Breast epithelium (tissue), 4 donors: Measurements from ENCODE around the gene PAK6. TPM values are rescaled to one million over a fixed set of nuclear protein-coding genes. Genes with fewer than 3 reads are reported as not detected.

Experiments used
- DNase-seq, 2 donors: peaks; one replicate each; pipeline ENCODE4 v3.0.0-alpha.2; 2019; ENCODE audit warnings: low spot score in 2 of 2
- H3K27ac ChIP-seq, 2 donors: fragments of 200-600 bp; sonication (generic) in 1 of 2; one replicate each; pipeline ENCODE4 v1.5.1; 2016 to 2019; ENCODE audit warnings: mild to moderate bottlenecking in 1 of 2
- H3K27me3 ChIP-seq, 2 donors: fragments of 200-600 bp; sonication (generic) in 1 of 2; one replicate each; pipeline versions ENCODE4 v1.5.1 to v1.6.0; 2017 to 2019; ENCODE audit warnings: control low read depth in 1 of 2, mild to moderate bottlenecking in 1 of 2
- H3K36me3 ChIP-seq: fragments of 200-600 bp; one replicate; pipeline ENCODE4 v1.5.1; 2019
- H3K4me1 ChIP-seq, 2 donors: fragments of 200-600 bp; sonication (generic); one replicate each; pipeline ENCODE4 v1.5.1; 2016 to 2019; ENCODE audit warnings: control low read depth in 1 of 2
- H3K4me3 ChIP-seq, 3 donors: fragments of 200-600 bp; sonication (generic); 1 replicate in 2 of 3; 2 replicates in 1 of 3; pipeline ENCODE4 v1.5.1; 2016 to 2019; ENCODE audit warnings: mild to moderate bottlenecking in 3 of 3, moderate library complexity in 2 of 3
- H3K9me3 ChIP-seq, 2 donors: fragments of 200-600 bp; sonication (generic) in 1 of 2; one replicate each; pipeline ENCODE4 v1.5.1; 2016 to 2019; ENCODE audit warnings: control low read depth in 1 of 2
- POLR2A ChIP-seq: fragments of 450-650 bp; IDR thresholded peaks from one replicate; pipeline ENCODE4 v1.6.1; 2016; ENCODE audit warnings: antibody characterized with exemption, mild to moderate bottlenecking, moderate library complexity
- POLR2AphosphoS5 ChIP-seq, 3 donors: sonication (generic); formaldehyde crosslinking; IDR thresholded peaks; one replicate each; pipeline ENCODE4 v1.6.1; 2017; ENCODE audit warnings: antibody characterized with exemption in 3 of 3
- intact Hi-C: fragments of 100-400 bp; cut with DNase I; formaldehyde crosslinking; loops from one replicate; pipeline ENCODE4 v1.15.1; 2023; ENCODE audit warnings: low total_unique reads
- total RNA-seq, 3 donors: library from RNA; depleted of rRNA; stranded (reverse); fragments of >200 nt; gene quantifications; one replicate each; pipeline ENCODE4 v1.1.0, GENCODE V29; 2016
- TF ChIP-seq, protein P1 (sequence below), 3 donors: fragments of 450-650 bp; IDR thresholded peaks; one replicate each; pipeline ENCODE4 v1.5.1; 2016 to 2017; ENCODE audit warnings: antibody characterized with exemption in 3 of 3, mild to moderate bottlenecking in 3 of 3, moderate library complexity in 3 of 3

PAK6 gene
- total RNA-seq, 3 donors from 2014 or later = 0.80 to 11.0 (median 9.5) TPM

DNA sequence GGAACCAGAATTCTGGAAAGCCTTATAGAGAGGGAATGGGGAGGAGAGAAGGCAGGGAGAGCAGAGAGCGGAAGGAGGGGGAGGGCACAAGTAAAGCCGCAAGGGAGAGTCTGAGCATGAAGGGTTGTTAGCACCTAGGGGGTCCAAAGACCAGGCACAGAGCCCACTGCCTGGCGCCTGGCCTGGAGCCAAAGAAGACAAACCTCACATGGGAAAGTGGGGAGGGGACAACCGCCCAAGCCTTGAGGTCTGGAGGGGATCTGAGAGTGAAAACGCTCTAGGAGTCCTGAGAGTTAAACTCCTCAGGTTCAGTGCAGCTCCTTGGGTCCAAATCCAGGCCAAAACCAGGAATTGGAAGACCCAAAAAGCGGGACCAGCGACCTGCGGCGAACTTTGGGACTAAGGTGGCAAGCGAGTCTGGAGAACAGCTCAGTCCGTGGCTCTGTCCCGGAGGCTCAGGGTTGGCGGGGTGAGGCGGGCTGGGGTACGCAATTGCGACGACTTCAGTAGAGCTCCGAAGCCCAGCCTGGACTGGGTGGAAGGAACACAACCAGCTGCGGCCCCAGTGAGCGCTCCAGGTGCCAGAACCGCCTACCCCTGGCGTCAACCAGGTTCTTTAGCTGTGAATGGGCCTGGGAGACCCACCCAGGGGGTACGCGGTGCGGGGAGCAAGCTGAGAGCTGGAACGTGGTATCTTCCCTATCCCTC is 83.8 kb downstream of the PAK6 start:
- H3K4me1 ChIP-seq = peaks cover 4 to 5% of the 10 kb centered on the region in 2 donors
- intact Hi-C loops = no loop called here
- peak overlapping the region; percentile 37 to 94 (median 81) for H3K4me3 ChIP-seq
- TF ChIP-seq POLR2A (no peak), POLR2AphosphoS5 (IDR thresholded peaks at IDR 0.05) (no peak)
- TF ChIP-seq, protein P1, sequence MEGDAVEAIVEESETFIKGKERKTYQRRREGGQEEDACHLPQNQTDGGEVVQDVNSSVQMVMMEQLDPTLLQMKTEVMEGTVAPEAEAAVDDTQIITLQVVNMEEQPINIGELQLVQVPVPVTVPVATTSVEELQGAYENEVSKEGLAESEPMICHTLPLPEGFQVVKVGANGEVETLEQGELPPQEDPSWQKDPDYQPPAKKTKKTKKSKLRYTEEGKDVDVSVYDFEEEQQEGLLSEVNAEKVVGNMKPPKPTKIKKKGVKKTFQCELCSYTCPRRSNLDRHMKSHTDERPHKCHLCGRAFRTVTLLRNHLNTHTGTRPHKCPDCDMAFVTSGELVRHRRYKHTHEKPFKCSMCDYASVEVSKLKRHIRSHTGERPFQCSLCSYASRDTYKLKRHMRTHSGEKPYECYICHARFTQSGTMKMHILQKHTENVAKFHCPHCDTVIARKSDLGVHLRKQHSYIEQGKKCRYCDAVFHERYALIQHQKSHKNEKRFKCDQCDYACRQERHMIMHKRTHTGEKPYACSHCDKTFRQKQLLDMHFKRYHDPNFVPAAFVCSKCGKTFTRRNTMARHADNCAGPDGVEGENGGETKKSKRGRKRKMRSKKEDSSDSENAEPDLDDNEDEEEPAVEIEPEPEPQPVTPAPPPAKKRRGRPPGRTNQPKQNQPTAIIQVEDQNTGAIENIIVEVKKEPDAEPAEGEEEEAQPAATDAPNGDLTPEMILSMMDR (IDR thresholded peaks at IDR 0.05) = no peak
- no peak for DNase-seq
- H3K27me3 ChIP-seq = no peaks in the 10 kb centered on the region
- peak overlapping the region; percentile 79 to 81 for H3K27ac ChIP-seq
- H3K9me3 ChIP-seq = no peaks in the 10 kb centered on the region
- no peaks in the 10 kb centered on the region for H3K36me3 ChIP-seq

DNA sequence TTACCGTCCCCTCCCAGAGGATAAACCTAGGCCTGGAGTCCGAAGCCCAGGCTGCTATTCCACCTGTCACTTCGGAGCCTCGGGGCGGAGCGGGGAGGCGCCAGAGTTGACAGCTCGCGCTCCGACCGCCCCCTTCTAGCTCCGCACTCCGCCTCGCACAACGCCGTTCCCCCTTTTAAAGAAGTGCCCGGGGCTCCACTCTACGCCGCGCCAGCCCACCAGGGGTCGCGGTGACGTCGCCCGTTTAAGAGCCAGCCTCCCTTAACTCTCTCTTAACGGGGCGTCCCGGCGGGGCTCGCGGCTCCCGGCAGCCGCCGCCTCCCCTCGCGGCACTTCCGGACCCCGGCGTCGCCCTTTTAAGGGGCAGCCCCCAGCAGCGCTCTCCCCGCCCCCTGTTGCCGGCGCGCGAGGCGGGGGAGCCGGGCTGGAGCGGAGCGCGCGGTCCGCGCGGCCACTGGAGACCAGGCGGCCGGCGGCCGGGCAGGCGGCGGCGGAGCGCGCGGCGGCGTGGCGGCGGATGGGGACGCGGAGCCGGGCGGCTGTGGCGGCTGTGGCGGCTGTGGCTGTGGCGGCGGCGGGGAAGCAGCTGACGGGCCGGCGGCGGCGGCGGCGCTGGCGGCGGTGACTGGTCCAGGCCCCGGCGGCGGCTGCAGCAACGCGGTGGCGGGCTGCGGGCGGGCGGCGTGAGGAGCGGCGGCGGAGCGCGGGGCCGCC is 84.5 kb downstream of the PAK6 start, which contains the start of gene INAFM2:
Gene INAFM2 (plus strand): TSS at position 454 of the 714 bp plus-strand sequence. CDS start 364 bp downstream, outside the sequence.
- peak; percentile 72 to 73 for DNase-seq
- H3K4me1 ChIP-seq = peaks cover 4 to 5% of the 10 kb centered on the region in 2 donors
- intact Hi-C loops = no loop called here

DNA sequence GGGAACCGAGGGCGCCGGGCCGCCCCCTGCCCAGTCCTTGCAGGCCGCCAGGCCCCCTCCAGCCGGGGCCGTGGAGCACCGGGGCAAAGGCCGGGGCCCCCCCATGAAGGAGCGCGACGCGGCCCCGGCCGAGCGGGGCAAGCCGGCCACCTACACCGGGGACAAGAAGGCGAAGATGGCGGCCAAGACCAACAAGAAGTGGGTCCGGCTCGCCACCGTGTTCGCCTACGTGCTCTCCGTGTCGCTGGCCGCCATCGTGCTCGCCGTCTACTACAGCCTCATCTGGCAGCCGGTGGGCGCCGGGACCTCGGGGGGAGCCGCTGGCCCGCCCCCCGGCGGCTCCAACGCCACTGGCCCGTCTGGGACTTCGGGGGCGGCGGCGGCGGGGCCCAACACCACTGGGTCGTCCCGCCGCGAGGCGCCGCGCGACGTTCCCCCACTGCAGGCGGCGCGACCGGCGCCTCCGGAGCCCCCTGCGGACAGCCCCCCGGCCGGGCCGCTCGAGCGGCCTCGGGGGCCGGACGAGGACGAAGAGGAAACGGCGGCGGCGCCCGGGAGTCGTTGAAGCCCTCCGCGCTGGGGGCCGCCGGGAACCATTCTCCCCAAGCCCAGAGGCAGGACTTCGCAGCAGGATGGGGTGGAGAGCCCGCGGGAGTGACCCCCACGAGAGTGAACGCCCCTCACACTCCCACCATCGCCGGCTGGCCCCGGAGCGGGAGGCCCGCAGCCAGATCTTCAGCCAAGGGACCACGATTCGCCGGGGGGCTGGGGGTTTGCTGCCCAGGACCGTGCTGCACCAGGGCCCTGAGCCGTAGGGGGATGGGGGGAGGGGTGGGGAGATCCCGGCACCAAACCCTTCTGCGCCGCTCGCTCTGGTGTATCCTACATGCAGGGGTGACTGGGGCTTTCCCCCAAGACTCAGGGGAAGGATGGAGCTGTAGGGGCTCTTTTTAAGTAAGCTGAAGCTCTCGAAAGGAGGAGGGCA is 85.4 kb downstream of the PAK6 start:
- TF ChIP-seq POLR2A (no peak), POLR2AphosphoS5 (IDR thresholded peaks at IDR 0.05) (no peak)
- TF ChIP-seq, protein P1 (IDR thresholded peaks at IDR 0.05) = no peak
- H3K36me3 ChIP-seq = no peaks in the 10 kb centered on the region
- H3K4me3 ChIP-seq = peak overlapping the region; percentile 64 to 94 (median 81)
- no peaks in the 10 kb centered on the region for H3K9me3 ChIP-seq
- H3K27ac ChIP-seq = peak overlapping the region; percentile 78 to 79
- H3K27me3 ChIP-seq = no peaks in the 10 kb centered on the region
- intact Hi-C loops = no loop called here
- DNase-seq = no peak
- H3K4me1 ChIP-seq = peaks cover 4 to 5% of the 10 kb centered on the region in 2 donors

More for the DNA sequence above, 84.5 kb downstream of the PAK6 start, which contains the start of gene INAFM2:
- Histone ChIP-seq H3K27me3 (no peaks in the 10 kb centered on the region), H3K9me3 (no peaks in the 10 kb centered on the region), H3K27ac (peak within 1 kb of the TSS; percentile 79 to 81), H3K36me3 (no peaks in the 10 kb centered on the region), H3K4me3 (peak within 1 kb of the TSS; percentile 64 to 94 (median 81))
- TF ChIP-seq POLR2AphosphoS5 (IDR thresholded peaks at IDR 0.05) = peak in 1 of 3 donors; percentile 18
- TF ChIP-seq, protein P1 (IDR thresholded peaks at IDR 0.05) = peak; percentile 48 to 61 (median 58)
- TF ChIP-seq POLR2A = no peak

DNA sequence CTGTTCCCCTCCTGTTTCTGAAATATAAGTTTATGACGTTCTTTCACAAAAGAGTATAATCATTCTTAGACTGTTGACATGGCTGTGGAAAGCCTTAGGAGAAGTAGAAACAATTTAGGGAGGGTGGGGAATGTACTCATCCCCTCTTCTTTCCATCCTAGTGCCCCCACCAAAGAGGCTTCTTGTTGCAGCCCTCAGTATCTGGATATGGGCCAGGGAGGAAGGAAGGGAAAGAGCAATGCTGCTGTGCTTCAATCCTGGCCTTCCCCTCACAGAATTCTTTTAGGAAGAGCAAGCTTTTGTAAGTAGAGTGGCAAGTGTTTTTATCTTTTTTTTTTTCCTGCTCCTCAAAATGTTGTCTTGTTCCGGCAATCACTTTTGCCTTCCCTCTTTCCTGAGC is 86.3 kb downstream of the PAK6 start:
- intact Hi-C loops = no loop called here
- Histone ChIP-seq H3K36me3 (no peaks in the 10 kb centered on the region), H3K27ac (peak overlapping the region; percentile 21 to 78), H3K27me3 (no peaks in the 10 kb centered on the region), H3K4me1 (peaks cover 4 to 5% of the 10 kb centered on the region in 2 donors), H3K9me3 (no peaks in the 10 kb centered on the region), H3K4me3 (peak overlapping the region; percentile 64 to 94 (median 81))
- TF ChIP-seq POLR2A = no peak
- DNase-seq = no peak

DNA sequence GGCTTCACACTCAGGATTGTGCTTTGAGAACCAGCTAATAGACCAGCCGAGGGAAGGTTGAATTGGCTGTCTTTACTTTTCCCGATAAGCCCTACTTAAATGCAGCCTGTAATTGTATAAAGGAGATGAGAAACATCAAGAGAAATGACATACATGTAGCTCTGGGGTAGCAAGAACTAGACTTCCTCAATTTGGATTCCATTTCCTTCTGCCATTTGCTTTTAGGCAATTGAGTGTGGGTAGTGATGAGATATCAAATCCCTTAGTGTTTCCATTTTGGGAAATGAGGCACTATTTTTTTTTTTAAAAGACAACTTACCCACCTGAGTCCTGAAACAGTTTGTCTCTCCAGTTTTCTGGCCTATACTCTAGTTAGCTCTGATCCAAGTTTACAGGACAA is 86.8 kb downstream of the PAK6 start:
- H3K27me3 ChIP-seq = no peaks in the 10 kb centered on the region
- no peak for DNase-seq
- peak overlapping the region in 1 of 3 donors; percentile 94 for H3K4me3 ChIP-seq
- H3K27ac ChIP-seq = peak overlapping the region in 1 of 2 donors; percentile 78
- H3K4me1 ChIP-seq = peaks cover 4 to 5% of the 10 kb centered on the region in 2 donors
- intact Hi-C loops = no loop called here
- TF ChIP-seq POLR2AphosphoS5 (IDR thresholded peaks at IDR 0.05) = no peak
- no peak for TF ChIP-seq POLR2A
- TF ChIP-seq, protein P1 (IDR thresholded peaks at IDR 0.05) = no peak
- no peaks in the 10 kb centered on the region for H3K9me3 ChIP-seq
- no peaks in the 10 kb centered on the region for H3K36me3 ChIP-seq
